ENCODE results near the gene CHN2.

DNA sequence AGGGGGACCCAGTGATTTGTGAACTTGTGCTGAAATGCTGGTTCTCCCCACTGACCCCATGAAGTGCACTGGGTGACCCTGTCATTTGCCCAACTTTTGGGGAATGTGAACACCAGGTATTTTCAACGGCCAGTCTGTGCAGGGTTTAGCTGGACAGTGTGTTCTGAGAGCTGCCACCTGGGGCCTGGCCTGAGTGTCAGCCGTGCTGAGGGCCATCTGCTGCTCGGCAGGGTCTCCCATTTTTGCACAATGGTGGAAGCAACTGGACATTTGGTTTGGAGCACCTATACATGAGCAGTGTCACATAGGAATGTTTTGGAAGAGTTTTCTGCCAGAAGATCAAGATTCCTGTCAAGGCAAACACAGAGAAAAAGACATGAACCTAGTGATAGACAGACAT, 5.2 kb downstream of the CHN2 start:
- TF ChIP-seq, protein P1, sequence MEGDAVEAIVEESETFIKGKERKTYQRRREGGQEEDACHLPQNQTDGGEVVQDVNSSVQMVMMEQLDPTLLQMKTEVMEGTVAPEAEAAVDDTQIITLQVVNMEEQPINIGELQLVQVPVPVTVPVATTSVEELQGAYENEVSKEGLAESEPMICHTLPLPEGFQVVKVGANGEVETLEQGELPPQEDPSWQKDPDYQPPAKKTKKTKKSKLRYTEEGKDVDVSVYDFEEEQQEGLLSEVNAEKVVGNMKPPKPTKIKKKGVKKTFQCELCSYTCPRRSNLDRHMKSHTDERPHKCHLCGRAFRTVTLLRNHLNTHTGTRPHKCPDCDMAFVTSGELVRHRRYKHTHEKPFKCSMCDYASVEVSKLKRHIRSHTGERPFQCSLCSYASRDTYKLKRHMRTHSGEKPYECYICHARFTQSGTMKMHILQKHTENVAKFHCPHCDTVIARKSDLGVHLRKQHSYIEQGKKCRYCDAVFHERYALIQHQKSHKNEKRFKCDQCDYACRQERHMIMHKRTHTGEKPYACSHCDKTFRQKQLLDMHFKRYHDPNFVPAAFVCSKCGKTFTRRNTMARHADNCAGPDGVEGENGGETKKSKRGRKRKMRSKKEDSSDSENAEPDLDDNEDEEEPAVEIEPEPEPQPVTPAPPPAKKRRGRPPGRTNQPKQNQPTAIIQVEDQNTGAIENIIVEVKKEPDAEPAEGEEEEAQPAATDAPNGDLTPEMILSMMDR (IDR thresholded peaks at IDR 0.05 in 2 of 3, conservative IDR thresholded peaks at IDR 0.05 in 1 of 3; ENCODE audit: borderline replicate concordance in 1 of 3, insufficient read depth in 1 of 3, low read depth in 2 of 3, low read length in 2 of 3) = no peak
- TF ChIP-seq YY1 (IDR thresholded peaks at IDR 0.05; ENCODE audit: extremely low read depth, insufficient replicate concordance, low read depth, low read length) = no peak
- TF ChIP-seq, protein P2, sequence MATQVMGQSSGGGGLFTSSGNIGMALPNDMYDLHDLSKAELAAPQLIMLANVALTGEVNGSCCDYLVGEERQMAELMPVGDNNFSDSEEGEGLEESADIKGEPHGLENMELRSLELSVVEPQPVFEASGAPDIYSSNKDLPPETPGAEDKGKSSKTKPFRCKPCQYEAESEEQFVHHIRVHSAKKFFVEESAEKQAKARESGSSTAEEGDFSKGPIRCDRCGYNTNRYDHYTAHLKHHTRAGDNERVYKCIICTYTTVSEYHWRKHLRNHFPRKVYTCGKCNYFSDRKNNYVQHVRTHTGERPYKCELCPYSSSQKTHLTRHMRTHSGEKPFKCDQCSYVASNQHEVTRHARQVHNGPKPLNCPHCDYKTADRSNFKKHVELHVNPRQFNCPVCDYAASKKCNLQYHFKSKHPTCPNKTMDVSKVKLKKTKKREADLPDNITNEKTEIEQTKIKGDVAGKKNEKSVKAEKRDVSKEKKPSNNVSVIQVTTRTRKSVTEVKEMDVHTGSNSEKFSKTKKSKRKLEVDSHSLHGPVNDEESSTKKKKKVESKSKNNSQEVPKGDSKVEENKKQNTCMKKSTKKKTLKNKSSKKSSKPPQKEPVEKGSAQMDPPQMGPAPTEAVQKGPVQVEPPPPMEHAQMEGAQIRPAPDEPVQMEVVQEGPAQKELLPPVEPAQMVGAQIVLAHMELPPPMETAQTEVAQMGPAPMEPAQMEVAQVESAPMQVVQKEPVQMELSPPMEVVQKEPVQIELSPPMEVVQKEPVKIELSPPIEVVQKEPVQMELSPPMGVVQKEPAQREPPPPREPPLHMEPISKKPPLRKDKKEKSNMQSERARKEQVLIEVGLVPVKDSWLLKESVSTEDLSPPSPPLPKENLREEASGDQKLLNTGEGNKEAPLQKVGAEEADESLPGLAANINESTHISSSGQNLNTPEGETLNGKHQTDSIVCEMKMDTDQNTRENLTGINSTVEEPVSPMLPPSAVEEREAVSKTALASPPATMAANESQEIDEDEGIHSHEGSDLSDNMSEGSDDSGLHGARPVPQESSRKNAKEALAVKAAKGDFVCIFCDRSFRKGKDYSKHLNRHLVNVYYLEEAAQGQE (IDR thresholded peaks at IDR 0.05; ENCODE audit: low read depth) = no peak
- no peak for TF ChIP-seq POLR2A (IDR thresholded peaks at IDR 0.05; ENCODE audit: borderline replicate concordance, extremely low read depth, insufficient read depth, insufficient read length)
- no peak for TF ChIP-seq JUND (IDR thresholded peaks at IDR 0.05)
- no peak for TF ChIP-seq ZNF274 (IDR thresholded peaks at IDR 0.05; ENCODE audit: low read depth, low read length)
- TF ChIP-seq EZH2phosphoT487 (IDR thresholded peaks at IDR 0.05; ENCODE audit: borderline replicate concordance) = no peak
- no peak for TF ChIP-seq SP1 (IDR thresholded peaks at IDR 0.05; ENCODE audit: low read depth)
- TF ChIP-seq POLR2AphosphoS5 (IDR thresholded peaks at IDR 0.05; ENCODE audit: low read depth, low read length) = no peak
- TF ChIP-seq EZH2 (IDR thresholded peaks at IDR 0.05) = no peak
- TF ChIP-seq CEBPB (IDR thresholded peaks at IDR 0.05; ENCODE audit: low read depth) = no peak
- TF ChIP-seq SIN3A (IDR thresholded peaks at IDR 0.05; ENCODE audit: low read depth) = no peak

Data from HCT116 (cell line).